Erythroblast (primary cell): Measurements from ENCODE around the gene ATG101.

ENCODE experiments used
- GATA1 ChIP-seq: IDR thresholded peaks from 2 replicates; pipeline ENCODE4 v1.6.1; 2011; ENCODE audit warnings: low read depth, mild to moderate bottlenecking, control low read depth, low read length, moderate library complexity
- POLR2A ChIP-seq: IDR thresholded peaks from 2 replicates; pipeline ENCODE4 v1.6.1; 2011; ENCODE audit warnings: mild to moderate bottlenecking, low read length

DNA sequence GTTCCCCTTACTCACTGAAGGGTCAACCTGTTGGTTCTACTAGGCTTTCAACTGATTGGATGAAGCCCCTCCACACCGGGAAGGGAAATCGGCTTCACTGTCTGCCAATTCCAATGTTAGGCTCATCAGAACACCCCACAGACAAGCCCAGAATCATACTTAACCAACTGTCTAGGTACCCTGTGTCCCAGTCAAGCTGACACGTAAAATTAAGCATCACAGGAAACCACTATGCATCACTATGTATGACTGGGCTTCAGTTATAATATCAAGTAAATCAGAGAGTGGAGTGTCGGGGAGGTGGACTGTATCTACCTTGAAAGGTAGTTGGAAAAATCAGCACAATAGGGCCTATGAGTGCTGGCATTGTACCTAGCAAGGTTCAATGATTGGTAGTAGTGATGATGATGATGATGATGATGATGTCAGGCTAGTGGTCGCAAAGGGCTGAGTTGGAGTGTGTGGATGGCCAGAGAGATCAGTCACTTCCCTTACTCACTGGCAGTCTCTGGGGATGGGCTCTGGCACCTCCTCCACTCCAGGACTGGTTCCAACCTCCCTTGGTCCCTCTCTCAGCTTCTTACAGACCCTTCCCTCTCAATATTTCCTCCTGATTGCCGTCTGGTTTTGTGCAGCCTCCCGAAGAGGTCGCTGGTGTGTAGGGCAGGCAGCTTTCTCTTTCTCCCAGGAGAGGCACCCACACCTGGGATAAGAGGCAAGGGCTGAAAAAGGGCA is 3.3 kb upstream of the ATG101 start:
- TF ChIP-seq POLR2A (no peak), GATA1 (no peak)
